ENCODE results near the gene LRRK2.
A peak's percentile ranks its signal among the peaks of the same experiment; 100 is the strongest.
"Not testable (repeated sequence)": the region's sequence is repeated elsewhere in the genome, so short reads cannot be mapped to it uniquely, and the experiment has no call there.

Gene LRRK2

GRCh38 chr12:40203060-40203430, 21.8 kb upstream of the LRRK2 start:
- Mint-ChIP-seq H3K4me1 (ENCODE audit: low read depth) (no peaks in the 10 kb centered on the region), H3K4me3 (no peak overlapping the region), H3K9me3 (ENCODE audit: low read depth) (no peaks in the 10 kb centered on the region), H3K36me3 (no peaks in the 10 kb centered on the region), H3K27ac (no peak overlapping the region), H3K27me3 (peaks cover 7% of the 10 kb centered on the region)

- no peaks in the 10 kb centered on the region for H3K4me1 Mint-ChIP-seq (ENCODE audit: low read depth)
- H3K9me3 Mint-ChIP-seq (ENCODE audit: low read depth): no peaks in the 10 kb centered on the region
- peaks cover 7% of the 10 kb centered on the region for H3K27me3 Mint-ChIP-seq
- H3K27ac Mint-ChIP-seq: no peak overlapping the region
- H3K36me3 Mint-ChIP-seq: no peaks in the 10 kb centered on the region
- no peak overlapping the region for H3K4me3 Mint-ChIP-seq
Measured at GRCh38 chr12:40204337-40204736, 20.5 kb upstream of the LRRK2 start.

GRCh38 chr12:40207551-40207950, 17.2 kb upstream of the LRRK2 start:
- peaks cover 4% of the 10 kb centered on the region for H3K27me3 Mint-ChIP-seq
- H3K4me1 Mint-ChIP-seq (ENCODE audit: low read depth): no peaks in the 10 kb centered on the region
- H3K36me3 Mint-ChIP-seq: no peaks in the 10 kb centered on the region
- H3K9me3 Mint-ChIP-seq (ENCODE audit: low read depth): no peaks in the 10 kb centered on the region
- no peak overlapping the region for H3K4me3 Mint-ChIP-seq
- H3K27ac Mint-ChIP-seq: no peak overlapping the region

DNA sequence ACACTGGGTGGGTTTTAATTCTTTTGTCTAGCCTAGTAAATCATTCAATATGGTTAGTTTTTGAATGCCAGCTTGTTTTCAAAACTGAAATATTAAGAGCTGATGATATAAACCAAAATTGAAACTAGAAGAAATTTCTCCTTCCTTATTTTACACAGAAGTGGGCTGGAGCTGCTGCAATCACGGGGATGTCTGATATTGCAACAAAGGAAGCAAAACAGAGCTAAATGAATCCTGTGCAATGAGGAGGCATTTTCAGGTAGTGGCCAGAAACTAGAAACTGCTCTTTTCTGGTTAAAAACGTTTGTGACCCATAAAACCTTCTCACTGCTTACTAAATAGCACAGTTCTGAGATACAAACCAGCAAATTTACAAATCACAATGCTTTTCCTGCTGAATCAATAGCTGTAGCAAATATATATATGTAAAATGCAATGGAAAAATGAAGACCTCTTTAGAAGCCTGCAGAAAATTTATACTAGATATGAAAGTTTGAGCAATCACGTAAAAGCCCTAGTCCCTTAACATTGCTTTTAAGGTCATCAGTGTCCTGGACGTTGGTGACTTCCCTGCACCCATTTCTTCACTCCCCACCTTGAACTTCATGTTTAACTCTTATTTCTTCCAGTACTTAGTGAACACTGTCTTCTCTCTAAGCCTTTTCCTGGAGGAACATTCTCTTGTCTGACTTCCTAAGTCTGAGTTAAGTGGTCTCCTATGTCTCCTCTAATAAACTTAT, 15.9 kb upstream of the LRRK2 start:
- no peaks in the 10 kb centered on the region for H3K4me1 Mint-ChIP-seq (ENCODE audit: low read depth)
- H3K4me3 Mint-ChIP-seq: no peak overlapping the region
- no peaks in the 10 kb centered on the region for H3K9me3 Mint-ChIP-seq (ENCODE audit: low read depth)

DNA sequence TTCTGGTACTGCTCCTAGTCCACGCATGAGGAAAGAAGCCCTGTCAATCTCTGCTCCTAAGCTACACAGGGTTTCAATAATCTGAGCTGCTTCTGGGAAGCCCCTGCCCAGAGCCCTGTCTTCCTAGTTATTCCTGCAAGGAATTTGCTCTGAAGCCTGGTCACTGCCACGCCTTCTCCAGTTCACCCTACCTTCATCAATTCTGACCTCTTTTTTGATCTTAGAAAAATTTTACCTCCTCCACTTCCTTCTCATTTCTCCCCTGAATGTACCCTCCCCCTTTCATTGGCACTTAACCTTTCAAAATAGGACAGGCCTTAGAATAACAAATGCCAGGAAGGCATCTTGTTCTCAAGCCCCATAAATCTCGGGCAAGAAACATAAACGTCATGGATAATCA, 14.9 kb upstream of the LRRK2 start:
- H3K36me3 Mint-ChIP-seq: no peaks in the 10 kb centered on the region
- no peaks in the 10 kb centered on the region for H3K9me3 Mint-ChIP-seq (ENCODE audit: low read depth)
- H3K27me3 Mint-ChIP-seq: peaks cover 4% of the 10 kb centered on the region
- H3K4me1 Mint-ChIP-seq (ENCODE audit: low read depth): no peaks in the 10 kb centered on the region
- no peak overlapping the region for H3K27ac Mint-ChIP-seq
- H3K4me3 Mint-ChIP-seq: no peak overlapping the region

More for the DNA sequence above, 15.9 kb upstream of the LRRK2 start:
- no peak overlapping the region for H3K27ac Mint-ChIP-seq
- H3K27me3 Mint-ChIP-seq: peaks cover 4% of the 10 kb centered on the region
- H3K36me3 Mint-ChIP-seq: no peaks in the 10 kb centered on the region

GRCh38 chr12:40211186-40211585, 13.6 kb upstream of the LRRK2 start:
- not testable (repeated sequence) for H3K27ac Mint-ChIP-seq; H3K27me3 Mint-ChIP-seq; H3K9me3 Mint-ChIP-seq (ENCODE audit: low read depth); H3K36me3 Mint-ChIP-seq; H3K4me1 Mint-ChIP-seq (ENCODE audit: low read depth); H3K4me3 Mint-ChIP-seq

DNA sequence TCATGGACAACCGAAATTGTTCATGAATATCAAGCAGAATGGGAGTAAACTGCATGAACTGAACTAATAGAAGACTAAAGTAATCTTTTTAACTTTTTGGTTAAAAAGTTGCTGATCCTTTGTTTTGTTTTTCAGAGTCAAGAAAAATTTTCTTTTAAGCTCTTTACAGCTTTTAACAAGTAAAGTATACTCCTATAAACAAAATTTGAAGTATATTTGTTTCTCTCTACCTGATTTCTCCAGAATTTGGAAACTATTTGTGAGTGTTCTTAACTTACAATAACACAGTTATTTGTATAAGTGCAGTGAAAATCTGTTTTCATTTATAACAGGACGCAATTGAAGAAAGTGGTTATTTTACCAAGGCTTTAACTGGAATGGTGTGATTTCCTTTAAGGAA, 12.2 kb upstream of the LRRK2 start:
- H3K27me3 Mint-ChIP-seq: no peaks in the 10 kb centered on the region
- no peaks in the 10 kb centered on the region for H3K36me3 Mint-ChIP-seq
- no peak overlapping the region for H3K4me3 Mint-ChIP-seq

DNA sequence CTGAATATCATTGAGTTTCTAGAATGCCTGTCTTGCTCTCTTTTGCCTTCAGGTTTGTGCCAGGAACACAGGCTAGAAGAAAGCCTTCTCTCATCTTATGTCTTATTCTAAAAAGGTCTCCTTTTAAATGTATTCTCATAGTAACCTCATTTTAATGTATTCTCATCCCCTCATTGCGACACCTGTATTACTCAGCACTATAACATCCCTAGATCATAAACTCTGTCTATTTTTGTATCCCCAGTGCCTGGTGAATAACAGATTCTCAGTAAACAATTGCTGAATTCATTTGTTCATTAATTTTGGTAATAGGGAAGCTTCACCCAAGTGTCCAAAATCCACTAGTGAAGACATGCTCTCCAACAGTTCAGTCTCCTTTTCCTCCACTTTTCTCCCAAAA, 8.8 kb upstream of the LRRK2 start:
- H3K27ac Mint-ChIP-seq: no peak overlapping the region
- H3K27me3 Mint-ChIP-seq: no peaks in the 10 kb centered on the region
- no peaks in the 10 kb centered on the region for H3K36me3 Mint-ChIP-seq
- no peaks in the 10 kb centered on the region for H3K4me1 Mint-ChIP-seq (ENCODE audit: low read depth)
- no peaks in the 10 kb centered on the region for H3K9me3 Mint-ChIP-seq (ENCODE audit: low read depth)
- H3K4me3 Mint-ChIP-seq: no peak overlapping the region

More for the DNA sequence above, 12.2 kb upstream of the LRRK2 start:
- Mint-ChIP-seq H3K27ac (no peak overlapping the region), H3K9me3 (ENCODE audit: low read depth) (no peaks in the 10 kb centered on the region), H3K4me1 (ENCODE audit: low read depth) (no peaks in the 10 kb centered on the region)

GRCh38 chr12:40216516-40217288, 8.1 kb upstream of the LRRK2 start:
- no peak overlapping the region for H3K27ac Mint-ChIP-seq
- no peaks in the 10 kb centered on the region for H3K9me3 Mint-ChIP-seq (ENCODE audit: low read depth)
- H3K4me1 Mint-ChIP-seq (ENCODE audit: low read depth): no peaks in the 10 kb centered on the region

GRCh38 chr12:40219760-40220159, 5.0 kb upstream of the LRRK2 start:
- H3K36me3 Mint-ChIP-seq: no peaks in the 10 kb centered on the region
- no peak overlapping the region for H3K4me3 Mint-ChIP-seq
- H3K27ac Mint-ChIP-seq: no peak overlapping the region
- peaks cover 13% of the 10 kb centered on the region for H3K27me3 Mint-ChIP-seq
- H3K4me1 Mint-ChIP-seq (ENCODE audit: low read depth): peaks cover 7% of the 10 kb centered on the region
- H3K9me3 Mint-ChIP-seq (ENCODE audit: low read depth): no peaks in the 10 kb centered on the region

More at GRCh38 chr12:40216516-40217288, 8.1 kb upstream of the LRRK2 start:
- Mint-ChIP-seq H3K36me3 (no peaks in the 10 kb centered on the region), H3K27me3 (peaks cover 3% of the 10 kb centered on the region), H3K4me3 (no peak overlapping the region)

- H3K36me3 Mint-ChIP-seq: no peaks in the 10 kb centered on the region
- H3K4me1 Mint-ChIP-seq (ENCODE audit: low read depth): peaks cover 15% of the 10 kb centered on the region
- peaks cover 20% of the 10 kb centered on the region for H3K27me3 Mint-ChIP-seq
- no peak overlapping the region for H3K27ac Mint-ChIP-seq
- no peak overlapping the region for H3K4me3 Mint-ChIP-seq
- no peaks in the 10 kb centered on the region for H3K9me3 Mint-ChIP-seq (ENCODE audit: low read depth)
Measured at GRCh38 chr12:40222247-40222646, 2.5 kb upstream of the LRRK2 start.

GRCh38 chr12:40223646-40224045, 1.2 kb upstream of the LRRK2 start:
- peak overlapping the region; percentile 72 for H3K4me3 Mint-ChIP-seq
- peaks cover 27% of the 10 kb centered on the region for H3K27me3 Mint-ChIP-seq
- H3K36me3 Mint-ChIP-seq: no peaks in the 10 kb centered on the region
- peaks cover 15% of the 10 kb centered on the region for H3K4me1 Mint-ChIP-seq (ENCODE audit: low read depth)
- H3K9me3 Mint-ChIP-seq (ENCODE audit: low read depth): no peaks in the 10 kb centered on the region
- H3K27ac Mint-ChIP-seq: no peak overlapping the region

- Mint-ChIP-seq H3K9me3 (ENCODE audit: low read depth) (no peaks in the 10 kb centered on the region), H3K27ac (no peak overlapping the region), H3K36me3 (no peaks in the 10 kb centered on the region), H3K4me1 (ENCODE audit: low read depth) (peaks cover 15% of the 10 kb centered on the region), H3K27me3 (peaks cover 31% of the 10 kb centered on the region), H3K4me3 (peak overlapping the region; percentile 73)
Measured at GRCh38 chr12:40225337-40225983, 663 bp downstream of the LRRK2 start.

DNA sequence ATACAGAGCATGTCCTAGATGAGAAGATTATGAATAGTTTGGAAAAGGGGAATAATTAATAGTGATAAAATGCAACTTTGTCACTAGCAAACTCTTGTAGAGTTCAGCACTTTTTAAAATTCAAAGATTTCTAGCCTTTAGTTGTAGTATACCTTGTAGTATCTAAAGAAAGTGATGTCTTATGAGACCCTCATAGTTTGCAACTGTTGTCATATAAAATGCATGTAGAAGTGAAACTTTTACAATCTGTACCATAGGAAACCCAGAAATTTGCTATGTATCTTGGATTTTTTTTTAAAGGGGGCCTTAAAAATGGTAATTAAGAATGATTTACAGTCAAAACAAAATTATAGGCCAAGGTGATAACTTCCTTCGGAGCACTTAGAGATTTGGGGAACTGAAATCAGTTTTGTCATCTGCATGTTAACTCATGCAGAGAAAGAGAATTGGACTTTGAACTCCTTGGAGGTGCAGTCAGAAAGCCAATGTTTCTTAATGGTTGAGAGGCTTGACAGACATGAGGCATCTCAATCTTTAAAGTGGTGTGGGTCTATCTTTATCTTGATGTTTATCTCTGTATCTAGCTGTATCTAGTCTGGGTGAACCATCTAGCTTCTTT, 1.3 kb downstream of the LRRK2 start:
- Mint-ChIP-seq H3K4me1 (ENCODE audit: low read depth) (peaks cover 15% of the 10 kb centered on the region), H3K36me3 (no peaks in the 10 kb centered on the region), H3K27me3 (peaks cover 33% of the 10 kb centered on the region), H3K4me3 (peak overlapping the region; percentile 73), H3K27ac (no peak overlapping the region), H3K9me3 (ENCODE audit: low read depth) (no peaks in the 10 kb centered on the region)

- Mint-ChIP-seq H3K9me3 (ENCODE audit: low read depth) (no peaks in the 10 kb centered on the region), H3K4me3 (no peak overlapping the region), H3K27ac (no peak overlapping the region), H3K4me1 (ENCODE audit: low read depth) (peaks cover 15% of the 10 kb centered on the region), H3K27me3 (peaks cover 30% of the 10 kb centered on the region), H3K36me3 (no peaks in the 10 kb centered on the region)
Measured at GRCh38 chr12:40226705-40227104, 1.9 kb downstream of the LRRK2 start.

Data from activated naive CD8-positive, alpha-beta T cell (primary cell).